GM12878 (cell line): ENCODE data around the gene ADD1. TPM values are rescaled to one million over a fixed set of nuclear protein-coding genes. Genes with fewer than 3 reads are reported as not detected.

Experiments
- ATAC-seq: fragments of 200-7000 bp; cut with Tn5 transposase; 3 replicates; pipeline ENCODE4 v1.9.1; 2020; ENCODE audit warnings: mild to moderate bottlenecking, moderate library complexity
- BruUV-seq: library from RNA; stranded (reverse); fragments of 400-500 nt; replicated peaks from 2 replicates; lab custom pipeline; 2021; lab: Mats Ljungman, UMichigan
- CTCF ChIA-PET: fragments of 300-600 bp; sonication (Branson Sonifier 250); formaldehyde crosslinking; extraction: SDS; loops from one replicate; lab custom pipeline; 2021; ENCODE audit warnings: inconsistent platforms; lab: Yijun Ruan, JAX
- POLR2A ChIA-PET: fragments of 350-600 bp; formaldehyde crosslinking; extraction: SDS; loops from one replicate; lab custom pipeline; 2021; ENCODE audit warnings: inconsistent platforms; lab: Charles Lee
- RAD21 ChIA-PET: fragments of 300-600 bp; sonication (Branson Sonifier 250); formaldehyde crosslinking; loops from one replicate; lab custom pipeline; 2023; ENCODE audit warnings: antibody characterized with exemption; ENCODE audit not compliant: unreplicated experiment; lab: Charles Lee
- SMC1A ChIA-PET: fragments of 300-600 bp; sonication (Branson Sonifier 250); formaldehyde crosslinking; loops from one replicate; lab custom pipeline; 2023; ENCODE audit not compliant: unreplicated experiment, uncharacterized antibody; lab: Charles Lee
- DNase-seq: peaks from one replicate; pipeline ENCODE4 v3.0.0-alpha.2; 2011; ENCODE audit warnings: low read depth, low spot score
- FAIRE-seq: peaks from 3 replicates; lab custom pipeline; 2011; peaks lifted over from hg19 to GRCh38; lab: Jason Lieb, UNC
- H2AFZ ChIP-seq: 2 replicates; pipeline ENCODE4 v1.6.0; 2011; ENCODE audit warnings: low read depth, low read length, control low read depth; ENCODE audit not compliant: control insufficient read depth
- H3K27ac ChIP-seq: 2 replicates; pipeline ENCODE4 v1.5.1; 2011; ENCODE audit warnings: control low read depth; ENCODE audit not compliant: control insufficient read depth, insufficient read depth
- H3K27me3 ChIP-seq, 2 experiments: replicated peaks in 1 of 2; 2 replicates each; pipeline versions ENCODE4 v1.6.0 to v1.6.1; 2011; ENCODE audit warnings: low read length in 1 of 2; ENCODE audit not compliant: control insufficient read depth in 2 of 2, insufficient read depth in 2 of 2
- H3K36me3 ChIP-seq, 2 experiments: 2 replicates each; pipeline ENCODE4 v1.5.1; 2011; ENCODE audit warnings: low read length in 1 of 2; ENCODE audit not compliant: control insufficient read depth in 2 of 2, insufficient read depth in 2 of 2
- H3K4me1 ChIP-seq: 2 replicates; pipeline ENCODE4 v1.6.1; 2011; ENCODE audit warnings: mild to moderate bottlenecking, low read length, moderate library complexity, mixed read lengths; ENCODE audit not compliant: control insufficient read depth, insufficient read depth
- H3K4me2 ChIP-seq: 2 replicates; pipeline ENCODE4 v1.6.0; 2011; ENCODE audit warnings: control low read depth; ENCODE audit not compliant: control insufficient read depth, insufficient read depth
- H3K4me3 ChIP-seq: fragments of 200-600 bp; sonication (generic); 2 replicates; pipeline ENCODE4 v1.5.1; 2016
- H3K79me2 ChIP-seq: 2 replicates; pipeline ENCODE4 v1.6.0; 2011; ENCODE audit warnings: low read length; ENCODE audit not compliant: control insufficient read depth, insufficient read depth
- H3K9ac ChIP-seq: 2 replicates; pipeline ENCODE4 v1.8.0; 2011; ENCODE audit warnings: low read length, control low read depth, mixed read lengths; ENCODE audit not compliant: control insufficient read depth, insufficient read depth
- H3K9me3 ChIP-seq: replicated peaks from 3 replicates; pipeline ENCODE4 v1.5.1; 2011; ENCODE audit warnings: mild to moderate bottlenecking, low read length; ENCODE audit not compliant: control insufficient read depth, insufficient read depth
- H4K20me1 ChIP-seq: 2 replicates; pipeline ENCODE4 v1.6.0; 2011; ENCODE audit not compliant: control insufficient read depth, insufficient read depth
- ASH2L ChIP-seq: fragments of 300-600, 200-600 bp; sonication (generic); IDR thresholded peaks from 2 replicates; pipeline ENCODE4 v1.6.1; 2017; ENCODE audit warnings: low read depth, mild to moderate bottlenecking, borderline replicate concordance
- CHD4 ChIP-seq: fragments of 200-600 bp; sonication (generic); IDR thresholded peaks from 2 replicates; pipeline ENCODE4 v1.6.1; 2016; ENCODE audit warnings: mild to moderate bottlenecking
- CREM ChIP-seq: IDR thresholded peaks from 2 replicates; pipeline ENCODE4 v1.6.1; 2014; ENCODE audit warnings: antibody characterized with exemption, low read depth
- E2F8 ChIP-seq: fragments of 450-650 bp; IDR thresholded peaks from 2 replicates; pipeline ENCODE4 v1.6.1; 2018; ENCODE audit warnings: mild to moderate bottlenecking, low read depth, moderate library complexity; ENCODE audit not compliant: partially characterized antibody
- E4F1 ChIP-seq: fragments of 450-650 bp; IDR thresholded peaks from 2 replicates; pipeline ENCODE4 v1.6.1; 2018; ENCODE audit warnings: borderline replicate concordance, mild to moderate bottlenecking; ENCODE audit not compliant: partially characterized antibody
- GABPA ChIP-seq: IDR thresholded peaks from 2 replicates; pipeline ENCODE4 v1.6.1; 2014; ENCODE audit warnings: antibody characterized with exemption, low read depth, mild to moderate bottlenecking, inconsistent platforms
- HDAC2 ChIP-seq: fragments of 200-600 bp; sonication (generic); IDR thresholded peaks from 2 replicates; pipeline ENCODE4 v1.6.1; 2017
- POLR2AphosphoS2 ChIP-seq: IDR thresholded peaks from 2 replicates; pipeline ENCODE4 v1.6.1; 2011; ENCODE audit warnings: low read depth, mild to moderate bottlenecking, low read length, improper control_type of control experiment, moderate library complexity
- REST ChIP-seq: IDR thresholded peaks from 2 replicates; pipeline ENCODE4 v1.6.1; 2012; ENCODE audit warnings: mild to moderate bottlenecking, low read depth, low read length
- ZNF207 ChIP-seq: fragments of 450-650 bp; IDR thresholded peaks from 2 replicates; pipeline ENCODE4 v1.6.1; 2014; ENCODE audit warnings: antibody characterized with exemption, mild to moderate bottlenecking, borderline replicate concordance
- WGBS: methylation state at CpG from one replicate; pipeline ENCODE4 v1.1.6; 2016; ENCODE audit warnings: low lambda C conversion rate; ENCODE audit not compliant: insufficient replicate concordance, insufficient coverage; ENCODE audit errors: missing lambda C conversion rate; 5-methylcytosine and 5-hydroxymethylcytosine counted together
- in situ Hi-C: fragments of 300-500 bp; cut with MboI; formaldehyde crosslinking; loops from 9 replicates; pipeline ENCODE4 v1.14.3; 2018; ENCODE audit warnings: mixed read lengths
- intact Hi-C: fragments of 100-400 bp; cut with micrococcal nuclease; formaldehyde crosslinking; loops from one replicate; pipeline ENCODE4 v1.14.2; 2022; ENCODE audit not compliant: unreplicated experiment
- polyA plus RNA-seq, 11 experiments: library from polyadenylated mRNA; depleted of rRNA in 4 of 11; unstranded in 6 of 11; stranded (reverse) in 5 of 11; fragments of >200 nt; fragmentation: Nextera tagmentation in 4 of 11; fragmentation: Illumina TruSeq in 1 of 11; extraction: Ambion mirVana in 4 of 11; extraction: Trizol in 1 of 11; gene quantifications; 1 replicate in 1 of 11; 2 replicates in 10 of 11; pipeline versions ENCODE4 v1.2.1 to v1.2.3, GENCODE V29; 2011 to 2016; ENCODE audit warnings: inconsistent platforms in 2 of 11, missing spikeins in 2 of 11, low read depth in 1 of 11
- total RNA-seq, 4 experiments: library from RNA; depleted of rRNA in 3 of 4; stranded (reverse); fragments of >200 nt in 3 of 4; fragmentation: Illumina TruSeq in 1 of 4; extraction: Trizol in 1 of 4; gene quantifications; 2 replicates each; pipeline versions ENCODE4 v1.2.1 to v1.2.3, GENCODE V29; 2013 to 2021

ADD1 gene
- total and polyA plus RNA-seq, 10 of the 15 experiments (the other 5 are each of a cell fraction or from before 2014, with no cell fraction given), result 21.6 to 182 (median 105) TPM

- Histone ChIP-seq H3K4me3 (no peak overlapping the region), H3K9me3 (no peaks in the 10 kb centered on the region), H3K4me1 (no peaks in the 10 kb centered on the region), H2AFZ (no peak overlapping the region), H3K9ac (no peak overlapping the region), H3K27me3 (no peaks in the 10 kb centered on the region), H3K27ac (no peak overlapping the region), H4K20me1 (no peaks in the 10 kb centered on the region), H3K36me3 (peaks cover 25 to 55% of the 10 kb centered on the region in 2 experiments), H3K4me2 (no peak overlapping the region), H3K79me2 (no peaks in the 10 kb centered on the region)
- TF ChIP-seq E2F8, result no peak
- TF ChIP-seq POLR2AphosphoS2, result no peak
- TF ChIP-seq CREM, result no peak
- TF ChIP-seq GABPA, result no peak
- TF ChIP-seq HDAC2, result no peak
- TF ChIP-seq REST, result no peak
- TF ChIP-seq ZNF207, result no peak
- no peak for TF ChIP-seq ASH2L
- TF ChIP-seq CHD4, result no peak
- no peak for TF ChIP-seq E4F1
- ATAC-seq (no peak), FAIRE-seq (no peak), DNase-seq (no peak)
- CTCF ChIA-PET, result no interaction called here
- POLR2A ChIA-PET, result no interaction called here
- RAD21 ChIA-PET, result no interaction called here
- 100% methylated on average over 3 of the region's 3 CpGs for WGBS
- intact Hi-C loops, result no loop called here
- SMC1A ChIA-PET, result no interaction called here
- in situ Hi-C loops, result no loop called here
- no TSS peak for BruUV-seq
Measured at GRCh38 chr4:2901186-2901585, 57.5 kb downstream of the ADD1 start.
